T-helper 17 cell (primary cell): ENCODE measurements around the gene SLC27A2. TPM values are rescaled to one million over a fixed set of nuclear protein-coding genes. Genes with fewer than 3 reads are reported as not detected.
"Not testable (repeated sequence)": the region's sequence is repeated elsewhere in the genome, so short reads cannot be mapped to it uniquely, and the experiment has no call there.

Source experiments
- ATAC-seq: fragments of 150-1000 bp; cut with Tn5 transposase; 2 replicates; pipeline ENCODE4 v1.10.0; 2021; ENCODE audit warnings: mild to moderate bottlenecking, moderate library complexity
- DNase-seq, 3 donors: peaks; one replicate each; pipeline versions ENCODE4 v3.0.0 to v3.0.0-alpha.2; 2020 to 2021
- H3K9me3 ChIP-seq: one replicate; pipeline ENCODE4 v1.7.0; 2013; ENCODE audit warnings: low read length, mild to moderate bottlenecking; ENCODE audit not compliant: control insufficient read depth, poor library complexity, severe bottlenecking
- H3K27ac Mint-ChIP-seq: one replicate; pipeline ENCODE4 v1.8.0; 2022; ENCODE audit warnings: mild to moderate bottlenecking, moderate library complexity, mixed read lengths
- H3K27me3 Mint-ChIP-seq: one replicate; pipeline ENCODE4 v1.8.0; 2022; ENCODE audit warnings: mixed read lengths
- H3K36me3 Mint-ChIP-seq: one replicate; pipeline ENCODE4 v1.8.0; 2022; ENCODE audit warnings: low read depth, mixed read lengths
- H3K4me1 Mint-ChIP-seq: one replicate; pipeline ENCODE4 v1.8.0; 2022; ENCODE audit warnings: mild to moderate bottlenecking, mixed read lengths
- H3K4me3 Mint-ChIP-seq: one replicate; pipeline ENCODE4 v1.8.0; 2022; ENCODE audit warnings: mild to moderate bottlenecking, moderate library complexity, mixed read lengths
- total RNA-seq, 4 donors: library from RNA in 2 of 4; stranded (reverse) in 2 of 4; gene quantifications; one replicate each; pipeline ENCODE4 v1.2.3 and lab custom pipeline; 2022 to 2026

The SLC27A2 gene
- total RNA-seq, 2 donors from 2014 or later, result 0.30 to 0.42 TPM

DNA sequence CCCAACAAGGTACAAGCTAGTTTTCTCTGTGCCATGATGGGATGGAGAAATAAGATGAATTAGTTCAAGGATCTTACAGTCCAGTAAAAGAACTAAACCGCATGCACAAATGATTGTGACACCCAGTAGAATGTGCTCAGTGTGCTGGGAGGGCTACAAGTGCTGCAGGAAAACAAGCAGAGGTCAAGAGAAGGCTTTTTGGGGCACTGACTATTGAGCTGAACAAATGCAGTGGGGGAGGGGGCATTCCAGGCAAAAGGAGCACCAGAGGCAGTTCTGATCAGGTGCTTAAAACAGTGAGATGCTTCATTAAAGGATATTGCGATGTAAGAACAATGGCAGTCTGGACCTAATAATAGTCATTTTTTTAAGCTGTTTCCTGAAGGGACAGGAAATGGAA, 6.0 kb downstream of the SLC27A2 start:
- Mint-ChIP-seq H3K27ac (no peak overlapping the region), H3K36me3 (no peaks in the 10 kb centered on the region), H3K4me3 (no peak overlapping the region)

DNA sequence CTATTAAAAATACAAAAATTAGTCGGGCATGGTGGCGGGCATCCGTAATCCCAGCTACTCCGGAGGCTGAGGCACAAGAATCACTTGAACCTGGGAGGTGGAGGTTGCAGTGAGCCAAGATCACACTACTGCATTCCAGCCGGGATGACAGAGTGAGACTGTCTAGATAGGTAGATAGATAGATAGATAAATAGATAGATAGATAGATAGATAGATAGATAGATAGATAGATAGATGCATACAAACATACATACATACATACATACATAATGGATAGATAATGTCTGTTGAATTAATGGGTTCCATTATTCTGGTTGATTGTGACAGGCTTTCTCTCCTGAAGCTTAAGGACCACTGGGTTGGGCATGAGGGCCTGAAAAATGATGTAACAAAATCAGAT, 6.8 kb downstream of the SLC27A2 start:
- H3K27me3 Mint-ChIP-seq, result peaks cover 18% of the 10 kb centered on the region
- not testable (repeated sequence) for H3K9me3 ChIP-seq, H3K27ac Mint-ChIP-seq, H3K36me3 Mint-ChIP-seq, H3K4me3 Mint-ChIP-seq, DNase-seq, H3K4me1 Mint-ChIP-seq, ATAC-seq

More for the DNA sequence above, 6.0 kb downstream of the SLC27A2 start:
- H3K4me1 Mint-ChIP-seq, result peaks cover 9% of the 10 kb centered on the region
- ATAC-seq (no peak), DNase-seq (no peak)
- peaks cover 22% of the 10 kb centered on the region for H3K27me3 Mint-ChIP-seq
- H3K9me3 ChIP-seq, result no peaks in the 10 kb centered on the region

DNA sequence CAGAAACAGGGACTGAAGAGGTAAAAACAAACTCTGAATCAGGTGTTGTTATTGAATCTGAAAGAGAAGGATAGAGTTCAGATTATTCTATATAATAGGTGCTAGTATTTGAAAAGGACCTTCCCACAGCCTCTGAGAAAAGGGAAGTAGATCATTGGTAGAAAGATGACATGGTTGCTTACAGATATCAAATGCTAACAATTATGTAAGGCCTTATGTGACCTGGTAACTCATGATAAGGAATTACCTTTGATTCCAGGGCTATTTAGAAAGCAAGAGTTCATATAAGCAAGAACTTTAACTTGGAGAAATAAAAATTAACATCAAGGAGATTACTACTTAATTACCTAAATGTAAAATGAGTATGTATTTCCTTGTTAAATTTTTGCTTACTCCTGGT, 7.6 kb downstream of the SLC27A2 start:
- H3K4me3 Mint-ChIP-seq, result no peak overlapping the region
- peaks cover 2% of the 10 kb centered on the region for H3K4me1 Mint-ChIP-seq
- peaks cover 3% of the 10 kb centered on the region for H3K36me3 Mint-ChIP-seq
- ATAC-seq (no peak), DNase-seq (no peak)
- H3K9me3 ChIP-seq, result no peaks in the 10 kb centered on the region
- peaks cover 15% of the 10 kb centered on the region for H3K27me3 Mint-ChIP-seq
- no peak overlapping the region for H3K27ac Mint-ChIP-seq

DNA sequence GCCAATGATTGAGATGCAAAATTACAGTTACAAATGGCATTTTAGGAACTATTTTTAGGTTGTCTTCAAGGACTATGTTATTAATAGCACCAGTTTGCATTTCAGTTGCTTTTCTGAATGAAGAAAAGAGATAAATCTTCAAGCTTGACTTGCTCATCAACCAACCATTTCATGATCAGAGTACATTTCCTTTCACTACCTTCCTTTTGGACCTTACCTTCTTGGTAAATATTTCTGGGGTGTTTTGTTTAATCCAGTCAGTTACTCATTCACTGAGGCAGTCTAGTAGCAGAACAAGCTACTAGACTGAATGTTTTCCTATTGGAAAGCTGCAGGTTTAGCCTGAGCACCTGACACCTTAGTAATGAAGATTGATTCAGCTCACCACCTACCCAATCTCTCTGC, 8.2 kb downstream of the SLC27A2 start:
- DNase-seq (no peak), ATAC-seq (no peak)
- H3K27me3 Mint-ChIP-seq, result peaks cover 15% of the 10 kb centered on the region
- peaks cover 2% of the 10 kb centered on the region for H3K4me1 Mint-ChIP-seq
- H3K9me3 ChIP-seq, result no peaks in the 10 kb centered on the region
- peaks cover 3% of the 10 kb centered on the region for H3K36me3 Mint-ChIP-seq
- no peak overlapping the region for H3K4me3 Mint-ChIP-seq
- H3K27ac Mint-ChIP-seq, result no peak overlapping the region

DNA sequence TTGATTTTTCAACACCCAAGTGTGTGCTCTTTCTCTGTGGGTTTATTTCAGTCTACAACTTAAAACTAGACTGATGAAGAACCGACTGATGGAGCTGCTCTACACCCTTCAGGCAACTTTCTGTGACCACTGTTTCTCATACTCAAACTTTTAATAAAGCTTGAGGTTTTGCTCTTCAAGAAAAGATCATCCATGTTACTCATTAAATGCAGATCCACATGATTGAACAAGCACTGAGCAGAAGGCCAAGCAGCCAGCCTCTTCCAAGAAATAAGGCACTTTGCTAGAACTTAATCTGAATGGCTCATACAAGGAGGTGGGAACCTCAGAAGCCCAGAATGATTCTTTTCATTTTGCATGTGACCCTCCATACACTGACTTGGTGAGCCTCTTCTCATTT, 8.7 kb downstream of the SLC27A2 start:
- Mint-ChIP-seq H3K27me3 (peaks cover 15% of the 10 kb centered on the region), H3K4me3 (no peak overlapping the region)
- ATAC-seq, result no peak

DNA sequence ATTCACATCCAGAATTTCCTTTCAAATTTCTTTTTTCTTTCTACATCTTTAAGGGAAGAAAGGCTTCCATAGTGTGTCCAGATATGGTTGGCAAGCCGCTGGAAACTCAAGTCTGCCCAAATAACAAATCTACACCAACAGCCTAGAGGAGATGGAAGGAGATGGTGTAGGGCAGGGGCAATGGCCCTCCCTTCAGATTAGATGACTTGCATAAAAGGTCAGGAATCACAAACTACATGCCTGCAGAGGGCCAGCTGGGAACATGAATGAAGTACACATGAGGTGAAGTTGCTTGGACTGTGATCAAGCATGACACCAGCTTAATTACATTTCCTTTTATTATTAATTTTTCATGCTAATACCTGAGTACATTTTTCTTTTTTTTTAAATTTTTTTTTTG, 10.2 kb downstream of the SLC27A2 start:
- peaks cover 7% of the 10 kb centered on the region for H3K27me3 Mint-ChIP-seq
- peaks cover 2% of the 10 kb centered on the region for H3K4me1 Mint-ChIP-seq
- H3K27ac Mint-ChIP-seq, result no peak overlapping the region
- H3K4me3 Mint-ChIP-seq, result no peak overlapping the region
- H3K9me3 ChIP-seq, result no peaks in the 10 kb centered on the region
- H3K36me3 Mint-ChIP-seq, result peaks cover 3% of the 10 kb centered on the region
- DNase-seq, result no peak
- ATAC-seq, result no peak

More for the DNA sequence above, 8.7 kb downstream of the SLC27A2 start:
- Mint-ChIP-seq H3K4me1 (peaks cover 2% of the 10 kb centered on the region), H3K27ac (no peak overlapping the region), H3K36me3 (peaks cover 3% of the 10 kb centered on the region)
- no peak for DNase-seq
- H3K9me3 ChIP-seq, result no peaks in the 10 kb centered on the region

DNA sequence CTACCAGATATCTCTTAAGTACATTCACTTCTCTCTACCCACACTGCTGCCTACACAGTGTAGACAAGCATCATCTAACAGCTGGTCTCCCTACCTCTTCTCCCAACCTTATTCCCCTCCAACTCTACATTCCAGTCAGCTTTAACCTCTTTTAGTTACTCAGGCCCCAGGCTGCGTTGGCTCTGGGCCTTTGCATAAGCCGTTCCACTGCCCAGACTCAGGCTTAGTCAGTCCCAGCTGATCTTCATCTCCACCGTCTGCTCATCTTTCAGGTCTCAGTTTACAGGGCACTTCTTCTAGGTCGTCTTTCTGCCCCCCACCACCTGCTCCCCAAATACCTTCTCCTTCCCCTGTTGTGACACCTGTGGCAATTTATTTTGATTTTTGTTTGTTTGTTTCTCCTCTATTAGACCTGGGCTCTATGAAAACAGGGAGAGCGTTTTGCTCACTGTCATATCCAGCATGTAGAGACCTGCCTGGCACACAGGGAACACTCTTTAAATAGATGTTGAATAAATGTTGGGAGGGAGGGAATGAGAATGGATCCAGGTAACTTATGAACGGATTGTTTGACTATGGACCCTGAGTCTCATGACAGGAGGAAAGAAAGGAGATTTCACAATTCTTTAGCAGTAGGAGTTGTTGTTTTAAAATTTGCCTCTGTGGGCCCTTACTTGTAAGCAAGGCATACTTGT, 11.1 kb downstream of the SLC27A2 start:
- Mint-ChIP-seq H3K27me3 (peaks cover 7% of the 10 kb centered on the region), H3K36me3 (peaks cover 3% of the 10 kb centered on the region), H3K4me1 (peaks cover 2% of the 10 kb centered on the region), H3K4me3 (no peak overlapping the region), H3K27ac (no peak overlapping the region)
- DNase-seq (no peak), ATAC-seq (no peak)
- no peaks in the 10 kb centered on the region for H3K9me3 ChIP-seq

DNA sequence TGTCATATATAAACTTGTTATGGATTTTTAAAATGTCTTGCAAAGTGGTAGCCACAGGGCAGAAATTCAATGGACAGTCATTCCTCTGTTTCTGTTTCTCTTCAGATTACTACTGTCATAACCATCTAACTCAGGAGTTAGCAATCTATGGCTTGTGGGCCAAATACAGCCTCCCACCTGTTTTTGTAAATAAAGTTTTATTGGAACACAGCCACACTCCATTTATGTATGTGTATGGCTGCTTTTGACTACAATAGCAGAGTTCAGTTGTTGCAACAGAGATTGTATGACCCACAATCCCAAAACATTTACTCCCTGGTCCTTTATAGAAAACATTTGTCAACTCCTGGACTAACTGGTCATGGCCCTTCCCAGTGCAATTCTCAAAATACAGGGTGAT, 20.0 kb downstream of the SLC27A2 start:
- peak overlapping the region; percentile 15 for H3K4me3 Mint-ChIP-seq
- H3K36me3 Mint-ChIP-seq, result peaks cover 5% of the 10 kb centered on the region
- no peak for ATAC-seq
- no peaks in the 10 kb centered on the region for H3K4me1 Mint-ChIP-seq
- no peaks in the 10 kb centered on the region for H3K9me3 ChIP-seq
- no peak overlapping the region for H3K27ac Mint-ChIP-seq
- H3K27me3 Mint-ChIP-seq, result peaks cover 13% of the 10 kb centered on the region
- DNase-seq, result no peak

DNA sequence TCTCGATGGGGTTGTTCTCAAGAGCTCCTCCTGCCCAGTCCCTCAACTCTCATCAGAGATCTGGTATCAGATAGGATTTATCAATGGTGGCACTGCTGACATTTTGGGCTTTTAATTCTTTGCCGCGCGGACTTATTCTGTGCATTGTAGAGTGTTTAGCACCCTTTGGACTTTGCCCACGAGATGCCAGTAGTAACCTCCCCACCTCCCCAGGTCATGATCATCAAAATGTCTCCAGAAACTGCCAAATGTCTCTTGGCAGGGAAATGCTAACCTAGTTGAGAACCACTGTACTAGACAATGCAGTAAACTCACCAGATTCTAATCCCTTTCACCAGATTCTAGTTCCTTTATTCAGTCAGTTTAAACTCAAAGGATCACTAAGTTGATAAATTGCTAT, 24.0 kb downstream of the SLC27A2 start:
- Mint-ChIP-seq H3K27ac (no peak overlapping the region), H3K36me3 (peaks cover 8% of the 10 kb centered on the region), H3K4me1 (no peaks in the 10 kb centered on the region)

DNA sequence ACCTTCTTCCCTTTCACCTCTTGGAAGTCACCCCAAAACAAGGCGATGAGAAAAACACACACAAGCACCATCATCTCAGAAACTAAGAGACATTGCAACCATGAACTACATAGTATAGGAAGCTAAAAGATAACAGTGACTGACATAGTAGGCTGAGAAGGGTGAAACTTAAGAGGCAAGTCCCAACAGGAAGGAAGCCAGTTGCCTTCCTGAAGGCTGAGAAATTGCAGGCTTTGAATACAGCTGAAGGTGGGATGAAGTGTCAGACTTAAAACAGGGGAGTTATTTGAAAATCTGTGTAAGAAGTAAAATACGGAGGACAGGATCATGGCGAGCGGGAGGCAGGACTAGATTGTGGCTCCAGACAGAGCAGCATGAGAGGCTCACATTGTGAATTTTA, 27.8 kb downstream of the SLC27A2 start:
- H3K36me3 Mint-ChIP-seq, result peaks cover 10% of the 10 kb centered on the region
- no peaks in the 10 kb centered on the region for H3K9me3 ChIP-seq

More for the DNA sequence above, 24.0 kb downstream of the SLC27A2 start:
- no peak for DNase-seq
- Mint-ChIP-seq H3K4me3 (no peak overlapping the region), H3K27me3 (peaks cover 13% of the 10 kb centered on the region)
- H3K9me3 ChIP-seq, result no peaks in the 10 kb centered on the region
- no peak for ATAC-seq

DNA sequence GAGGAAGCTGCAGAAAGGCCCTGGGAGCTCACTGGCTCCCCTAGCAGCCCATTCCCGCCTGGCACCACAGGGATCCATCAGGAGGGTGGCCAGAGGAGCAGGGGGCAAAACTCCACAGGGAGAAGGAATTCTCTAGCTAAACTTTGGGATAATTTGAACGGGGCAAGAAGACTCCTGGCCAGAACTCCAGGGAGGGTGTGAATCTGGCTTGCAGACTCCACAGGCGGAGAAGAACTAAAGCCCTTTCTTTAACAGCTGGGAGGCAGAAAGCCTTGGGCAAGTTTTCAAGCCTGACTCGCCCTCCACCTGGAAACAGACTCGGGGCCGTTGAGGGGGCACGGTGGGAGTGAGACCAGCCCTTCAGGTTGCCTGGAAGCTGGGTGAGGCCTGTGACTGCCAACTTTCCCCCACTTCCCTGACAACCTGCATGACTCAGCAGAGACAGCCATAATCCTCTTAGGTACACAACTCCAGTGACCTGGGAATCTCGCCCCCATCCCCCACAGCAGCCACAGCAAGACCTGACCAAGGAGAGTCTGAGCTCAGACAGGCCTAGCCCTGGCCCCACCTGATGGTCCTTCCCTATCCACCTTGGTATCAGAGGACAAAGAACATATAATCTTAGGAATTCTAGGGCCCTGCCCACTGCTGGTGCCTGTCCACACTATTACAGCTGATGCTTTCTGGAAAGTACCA, 28.6 kb downstream of the SLC27A2 start:
- no peaks in the 10 kb centered on the region for H3K9me3 ChIP-seq
- no peak overlapping the region for H3K4me3 Mint-ChIP-seq
- DNase-seq, result no peak
- no peak for ATAC-seq
- H3K36me3 Mint-ChIP-seq, result peaks cover 8% of the 10 kb centered on the region
- no peak overlapping the region for H3K27ac Mint-ChIP-seq
- no peaks in the 10 kb centered on the region for H3K4me1 Mint-ChIP-seq
- H3K27me3 Mint-ChIP-seq, result peaks cover 10% of the 10 kb centered on the region

More for the DNA sequence above, 27.8 kb downstream of the SLC27A2 start:
- no peak for ATAC-seq
- no peak for DNase-seq
- Mint-ChIP-seq H3K4me3 (no peak overlapping the region), H3K27ac (no peak overlapping the region), H3K27me3 (peaks cover 13% of the 10 kb centered on the region), H3K4me1 (no peaks in the 10 kb centered on the region)

DNA sequence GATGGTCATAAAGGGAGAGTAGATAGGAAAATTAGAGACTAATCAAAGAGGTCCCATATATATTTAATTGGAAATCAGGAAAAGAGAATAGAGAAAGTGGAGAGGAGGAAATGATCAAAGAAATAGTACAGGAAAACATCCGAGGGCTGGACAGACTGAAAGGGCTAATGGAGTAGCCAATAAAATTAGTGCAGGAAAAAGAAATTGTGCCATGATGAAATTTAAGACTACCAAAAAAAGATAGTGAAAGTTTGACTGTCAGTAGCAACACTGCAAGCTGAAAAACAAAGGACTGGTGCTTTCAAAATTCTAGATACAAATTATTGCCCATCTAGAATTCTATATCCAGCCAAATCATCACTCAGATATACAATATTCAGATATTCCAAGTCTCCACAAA, 36.3 kb downstream of the SLC27A2 start:
- no peak for DNase-seq
- H3K9me3 ChIP-seq, result no peaks in the 10 kb centered on the region
- H3K27ac Mint-ChIP-seq, result no peak overlapping the region
- no peaks in the 10 kb centered on the region for H3K27me3 Mint-ChIP-seq
- H3K4me1 Mint-ChIP-seq, result peaks cover 2% of the 10 kb centered on the region
- no peaks in the 10 kb centered on the region for H3K36me3 Mint-ChIP-seq
- ATAC-seq, result no peak
- H3K4me3 Mint-ChIP-seq, result no peak overlapping the region

DNA sequence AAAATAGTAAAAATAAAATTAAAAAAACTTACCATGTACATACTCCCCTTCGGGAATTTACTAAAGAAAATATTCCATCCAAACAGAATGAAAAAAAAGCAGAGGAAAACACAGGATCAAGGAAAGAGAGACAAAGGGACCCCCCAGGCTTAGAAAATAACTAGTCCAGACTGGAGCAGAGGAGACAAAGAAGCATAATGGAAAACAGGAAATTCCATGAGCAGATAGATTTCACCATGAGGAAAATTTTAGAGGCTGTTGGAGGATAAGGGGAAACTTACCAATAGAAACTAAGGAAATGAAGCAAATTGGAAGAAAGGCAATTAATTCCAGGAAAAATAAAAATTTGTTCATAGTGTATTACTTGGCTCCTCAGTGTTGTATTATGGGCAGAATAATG, 36.7 kb downstream of the SLC27A2 start:
- Mint-ChIP-seq H3K4me1 (peaks cover 2% of the 10 kb centered on the region), H3K36me3 (no peaks in the 10 kb centered on the region), H3K4me3 (no peak overlapping the region), H3K27me3 (no peaks in the 10 kb centered on the region), H3K27ac (peak overlapping the region; percentile 39)
- no peak for ATAC-seq
- no peaks in the 10 kb centered on the region for H3K9me3 ChIP-seq
- DNase-seq, result no peak

DNA sequence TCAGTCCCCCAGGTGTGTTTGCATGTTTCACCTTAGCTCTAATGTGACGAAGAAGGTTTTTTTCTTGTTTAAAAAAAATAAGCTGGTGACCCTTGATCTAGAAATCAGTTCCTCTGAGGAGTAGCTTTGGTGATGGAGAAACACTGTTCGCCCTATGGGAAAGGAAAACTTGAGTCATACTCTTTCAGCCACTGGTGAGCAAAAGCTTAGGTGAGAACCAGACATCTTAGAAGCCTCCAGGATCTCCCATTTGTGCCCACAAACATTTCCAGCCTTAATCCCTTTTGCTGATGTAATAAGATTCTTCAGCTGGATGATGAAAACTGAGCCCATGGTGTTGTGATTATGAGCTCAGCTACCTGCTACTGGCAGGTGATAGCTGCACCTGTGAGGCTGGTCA, 37.8 kb downstream of the SLC27A2 start:
- Mint-ChIP-seq H3K36me3 (no peaks in the 10 kb centered on the region), H3K27me3 (no peaks in the 10 kb centered on the region), H3K27ac (no peak overlapping the region), H3K4me1 (peaks cover 2% of the 10 kb centered on the region), H3K4me3 (no peak overlapping the region)
- DNase-seq (no peak), ATAC-seq (no peak)
- H3K9me3 ChIP-seq, result no peaks in the 10 kb centered on the region
